BLaER1 treated with 17β-estradiol and CSF1 and Interleukin-3, amounts not matched to agents 10 nM and 100 nM (cell line): ENCODE measurements around the gene OARD1.

Experiments used
- H3K27ac ChIP-seq, 11 experiments: shearing (Covaris generic); formaldehyde crosslinking; 2 replicates each; pipeline ENCODE4 v1.8.1; 2022
- H3K27me3 ChIP-seq, 11 experiments: shearing (Covaris generic); formaldehyde crosslinking; 2 replicates each; pipeline ENCODE4 v1.8.1; 2022
- H3K36me3 ChIP-seq, 11 experiments: shearing (Covaris generic); formaldehyde crosslinking; 2 replicates each; pipeline ENCODE4 v1.8.1; 2022
- H3K4me1 ChIP-seq, 10 experiments: shearing (Covaris generic); formaldehyde crosslinking; 2 replicates each; pipeline ENCODE4 v1.8.1; 2022
- H3K4me2 ChIP-seq, 11 experiments: shearing (Covaris generic); formaldehyde crosslinking; 2 replicates each; pipeline ENCODE4 v1.8.1; 2022
- H3K4me3 ChIP-seq, 10 experiments: shearing (Covaris generic); formaldehyde crosslinking; 2 replicates each; pipeline ENCODE4 v1.8.1; 2022
- H3K9ac ChIP-seq, 11 experiments: shearing (Covaris generic); formaldehyde crosslinking; 2 replicates each; pipeline ENCODE4 v1.8.1; 2022
- H3K9me3 ChIP-seq, 11 experiments: shearing (Covaris generic); formaldehyde crosslinking; replicated peaks in 1 of 11; 2 replicates each; pipeline ENCODE4 v1.8.1; 2022
- H4K20me1 ChIP-seq, 11 experiments: shearing (Covaris generic); formaldehyde crosslinking; 2 replicates each; pipeline ENCODE4 v1.8.1; 2022
- Cebpa-rat ChIP-seq, 11 experiments: shearing (Covaris generic); IDR thresholded peaks; 2 replicates each; pipeline ENCODE4 v1.8.1; 2022

Gene OARD1

DNA sequence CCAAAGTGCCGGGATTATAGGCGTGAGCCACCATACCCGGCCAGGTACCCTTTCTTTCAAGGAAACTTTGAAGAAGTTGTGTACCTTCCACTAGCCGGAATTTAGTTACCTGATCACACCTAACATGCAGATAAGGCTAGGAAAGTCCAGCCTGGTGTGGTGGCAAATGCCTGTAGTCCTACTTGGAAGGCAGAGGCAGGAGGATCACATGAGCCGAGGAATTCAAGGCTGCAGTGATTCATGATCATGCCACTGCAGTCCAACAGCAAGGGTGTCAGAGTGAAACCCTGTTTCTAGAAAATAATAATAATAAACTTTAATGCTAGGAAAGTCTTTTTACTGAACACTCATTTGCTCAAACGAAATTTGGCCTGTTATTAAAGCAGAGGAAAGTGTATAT is 21.6 kb upstream of the OARD1 start:
- H3K36me3 ChIP-seq = peaks cover 97 to 100% (median 100%) of the 10 kb centered on the region in 11 experiments
- H3K27ac ChIP-seq = no peak overlapping the region

DNA sequence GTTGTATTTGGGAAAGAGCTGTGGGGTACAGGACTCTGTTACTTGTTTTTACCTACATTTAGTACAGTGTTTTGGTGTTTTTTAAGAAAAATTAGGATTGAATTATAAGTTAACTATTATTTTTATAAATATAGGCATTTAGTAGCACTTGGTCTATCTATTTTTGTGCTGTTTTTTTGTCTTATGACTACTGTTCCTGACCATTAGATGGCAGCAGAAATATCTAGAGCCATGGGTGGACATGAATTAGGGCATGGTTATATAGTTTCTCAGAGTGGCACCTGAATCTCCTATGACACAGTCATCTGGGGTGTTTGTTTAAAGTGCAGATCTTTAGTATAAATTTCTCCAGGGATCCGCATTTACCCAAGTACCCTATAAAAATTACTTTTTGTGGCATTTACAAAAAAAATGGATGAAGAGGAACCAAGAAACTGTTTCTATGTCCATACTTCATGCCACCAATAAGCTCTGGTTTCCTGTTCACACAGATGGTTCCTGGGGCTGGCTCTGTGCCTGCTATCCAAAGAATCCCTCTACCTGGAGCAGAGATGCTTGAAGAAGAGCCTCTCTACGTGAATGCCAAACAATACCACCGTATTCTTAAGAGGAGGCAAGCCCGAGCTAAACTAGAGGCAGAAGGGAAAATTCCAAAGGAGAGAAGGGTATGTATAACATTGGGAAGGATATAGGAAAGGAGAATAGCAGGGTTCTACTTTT is 20.4 kb upstream of the OARD1 start:
- Histone ChIP-seq H3K27ac (no peak overlapping the region), H3K9me3 (no peaks in the 10 kb centered on the region), H3K4me2 (no peak overlapping the region), H3K9ac (no peak overlapping the region), H3K27me3 (no peaks in the 10 kb centered on the region), H3K4me3 (no peak overlapping the region), H3K4me1 (no peaks in the 10 kb centered on the region), H3K36me3 (peaks cover 97 to 100% (median 100%) of the 10 kb centered on the region in 11 experiments), H4K20me1 (peaks cover 5 to 100% (median 59%) of the 10 kb centered on the region in 11 experiments; a peak in 19 of 22 replicates)
- no peak for TF ChIP-seq Cebpa-rat (IDR thresholded peaks at IDR 0.05)

More for the DNA sequence above, 21.6 kb upstream of the OARD1 start:
- no peak for TF ChIP-seq Cebpa-rat (IDR thresholded peaks at IDR 0.05)
- Histone ChIP-seq H3K9ac (no peak overlapping the region), H3K4me1 (peaks cover 0 to 4% (median 0%) of the 10 kb centered on the region in 10 experiments; a peak in 2 of 20 replicates), H3K4me2 (no peak overlapping the region), H4K20me1 (peaks cover 9 to 100% (median 57%) of the 10 kb centered on the region in 11 experiments; a peak in 19 of 22 replicates), H3K4me3 (no peak overlapping the region), H3K27me3 (no peaks in the 10 kb centered on the region), H3K9me3 (no peaks in the 10 kb centered on the region)

DNA sequence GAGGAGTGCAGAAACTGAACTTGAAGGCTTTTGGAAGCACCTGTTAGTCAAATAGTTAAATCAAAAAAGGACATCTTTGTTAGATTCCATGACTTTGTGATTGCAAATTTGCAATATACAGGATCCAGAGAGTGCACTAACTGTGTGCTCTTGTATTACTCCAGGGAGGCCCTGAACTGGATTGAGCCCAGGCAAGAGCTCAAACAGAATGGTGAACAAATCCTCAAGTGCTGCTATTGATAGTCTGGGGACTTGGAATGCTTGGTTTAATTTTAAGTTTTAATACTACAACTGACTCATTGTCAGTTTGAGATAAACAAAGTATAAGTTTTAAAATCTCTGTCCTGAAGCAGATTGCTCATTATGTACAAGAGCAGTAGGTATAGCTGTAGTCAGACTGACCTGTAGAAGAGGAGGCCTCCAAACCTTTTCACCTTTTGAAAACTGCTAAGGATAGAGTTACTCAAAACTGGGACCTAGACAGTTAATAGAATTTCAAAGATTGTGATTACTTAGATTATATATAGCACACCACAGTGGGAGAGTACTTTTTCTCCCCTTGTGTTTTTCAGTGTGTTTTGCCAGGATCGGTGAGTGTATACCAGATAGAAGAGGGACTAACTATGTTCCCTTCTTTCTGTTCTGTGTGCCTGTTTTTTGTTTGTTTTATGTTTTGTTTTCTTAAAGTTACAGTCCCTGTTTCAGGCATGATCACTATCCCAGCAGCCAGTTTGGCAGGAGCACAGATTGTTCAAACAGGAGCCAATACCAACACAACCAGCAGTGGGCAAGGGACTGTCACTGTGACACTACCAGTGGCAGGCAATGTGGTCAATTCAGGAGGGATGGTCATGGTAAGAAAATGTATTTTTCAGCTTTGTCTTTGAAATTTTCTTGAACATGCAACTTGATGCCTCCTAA is 18.9 kb upstream of the OARD1 start:
- peak overlapping the region in 2 of 11 experiments; percentile 6 to 50; a peak in 1 of 22 replicates for H3K9ac ChIP-seq
- no peaks in the 10 kb centered on the region for H3K9me3 ChIP-seq
- no peaks in the 10 kb centered on the region for H3K4me1 ChIP-seq
- H3K4me3 ChIP-seq = no peak overlapping the region
- H4K20me1 ChIP-seq = peaks cover 4 to 97% (median 64%) of the 10 kb centered on the region in 11 experiments; a peak in 20 of 22 replicates
- H3K4me2 ChIP-seq = no peak overlapping the region
- no peaks in the 10 kb centered on the region for H3K27me3 ChIP-seq
- no peak for TF ChIP-seq Cebpa-rat (IDR thresholded peaks at IDR 0.05)
- peaks cover 96 to 100% (median 98%) of the 10 kb centered on the region in 11 experiments for H3K36me3 ChIP-seq
- H3K27ac ChIP-seq = no peak overlapping the region

DNA sequence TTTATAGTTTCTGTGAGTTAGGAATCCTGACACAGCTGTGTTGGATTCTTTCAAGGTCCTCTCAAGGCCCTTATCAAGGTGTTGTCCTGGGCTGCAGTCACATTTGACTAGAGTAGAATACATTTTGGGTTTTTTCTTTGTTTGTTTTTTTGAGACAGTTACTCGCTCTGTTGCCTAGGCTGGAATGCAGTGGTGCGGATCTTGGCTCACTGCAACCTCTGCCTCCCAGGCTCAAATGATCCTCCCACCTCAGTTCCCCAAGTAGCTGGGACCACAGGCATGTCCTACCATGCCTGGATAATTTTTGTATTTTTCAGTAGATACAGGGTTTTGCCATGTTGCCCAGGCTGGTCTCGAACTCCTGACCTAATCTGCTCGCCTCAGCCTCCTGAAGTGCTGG is 16.3 kb upstream of the OARD1 start:
- no peak overlapping the region for H3K4me3 ChIP-seq
- H3K4me2 ChIP-seq = no peak overlapping the region
- peaks cover 2 to 97% (median 84%) of the 10 kb centered on the region in 11 experiments; a peak in 21 of 22 replicates for H4K20me1 ChIP-seq
- no peaks in the 10 kb centered on the region for H3K27me3 ChIP-seq
- no peak for TF ChIP-seq Cebpa-rat (IDR thresholded peaks at IDR 0.05)
- H3K36me3 ChIP-seq = peaks cover 96 to 100% (median 98%) of the 10 kb centered on the region in 11 experiments
- H3K27ac ChIP-seq = no peak overlapping the region
- H3K4me1 ChIP-seq = no peaks in the 10 kb centered on the region
- no peak overlapping the region for H3K9ac ChIP-seq
- H3K9me3 ChIP-seq = no peaks in the 10 kb centered on the region

DNA sequence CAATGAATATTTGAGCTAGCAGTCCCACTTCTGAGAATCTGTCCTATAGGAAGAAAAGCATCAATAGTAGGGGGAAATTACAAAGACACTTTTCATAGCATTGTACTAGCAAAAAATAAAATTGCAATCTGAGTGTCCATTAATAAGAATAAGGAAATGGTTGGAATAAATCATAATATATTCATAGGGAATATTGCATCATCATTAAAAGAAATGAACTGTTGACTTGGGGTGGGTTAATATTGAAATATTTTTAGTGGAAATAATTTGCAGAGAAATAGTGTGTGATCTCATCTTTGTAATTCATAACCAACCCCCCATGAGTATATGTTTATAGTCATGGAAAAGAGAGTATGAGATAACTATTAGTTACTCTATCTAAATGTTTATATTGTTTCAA is 13.0 kb upstream of the OARD1 start:
- TF ChIP-seq Cebpa-rat (IDR thresholded peaks at IDR 0.05) = no peak
- no peak overlapping the region for H3K27ac ChIP-seq
- H3K36me3 ChIP-seq = peaks cover 91 to 100% (median 98%) of the 10 kb centered on the region in 11 experiments
- H3K4me2 ChIP-seq = no peak overlapping the region
- peaks cover 1 to 7% (median 7%) of the 10 kb centered on the region in 10 experiments for H3K4me1 ChIP-seq
- no peak overlapping the region for H3K4me3 ChIP-seq
- no peaks in the 10 kb centered on the region for H3K27me3 ChIP-seq
- H3K9ac ChIP-seq = no peak overlapping the region
- H3K9me3 ChIP-seq = no peaks in the 10 kb centered on the region
- peaks cover 20 to 97% (median 90%) of the 10 kb centered on the region in 11 experiments; a peak in 20 of 22 replicates for H4K20me1 ChIP-seq

DNA sequence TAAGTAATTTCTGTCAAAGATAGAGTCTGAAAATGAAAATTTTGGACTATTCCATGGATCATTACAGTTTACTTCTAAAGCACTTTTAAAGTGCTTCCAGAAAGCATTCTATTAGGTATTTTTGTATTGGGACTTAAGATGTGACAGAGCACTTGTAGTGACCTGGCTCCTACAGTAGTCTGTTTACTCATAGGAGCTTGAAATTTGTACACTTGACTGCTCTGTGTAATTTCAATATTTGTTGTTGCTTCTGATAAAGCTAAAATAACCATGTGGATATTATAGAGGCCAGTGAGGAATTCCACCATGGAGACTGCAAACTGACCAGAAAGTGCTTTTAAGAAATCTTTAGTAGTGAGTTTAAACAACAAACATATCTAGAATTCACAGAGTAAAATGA is 10.9 kb upstream of the OARD1 start:
- Histone ChIP-seq H3K27me3 (no peaks in the 10 kb centered on the region), H3K36me3 (peaks cover 90 to 100% (median 97%) of the 10 kb centered on the region in 11 experiments), H3K4me1 (peaks cover 19 to 28% (median 27%) of the 10 kb centered on the region in 10 experiments), H3K27ac (no peak overlapping the region), H4K20me1 (peaks cover 24 to 97% (median 90%) of the 10 kb centered on the region in 11 experiments; a peak in 20 of 22 replicates), H3K9me3 (no peaks in the 10 kb centered on the region), H3K4me2 (no peak overlapping the region), H3K9ac (no peak overlapping the region), H3K4me3 (no peak overlapping the region)
- no peak for TF ChIP-seq Cebpa-rat (IDR thresholded peaks at IDR 0.05)

DNA sequence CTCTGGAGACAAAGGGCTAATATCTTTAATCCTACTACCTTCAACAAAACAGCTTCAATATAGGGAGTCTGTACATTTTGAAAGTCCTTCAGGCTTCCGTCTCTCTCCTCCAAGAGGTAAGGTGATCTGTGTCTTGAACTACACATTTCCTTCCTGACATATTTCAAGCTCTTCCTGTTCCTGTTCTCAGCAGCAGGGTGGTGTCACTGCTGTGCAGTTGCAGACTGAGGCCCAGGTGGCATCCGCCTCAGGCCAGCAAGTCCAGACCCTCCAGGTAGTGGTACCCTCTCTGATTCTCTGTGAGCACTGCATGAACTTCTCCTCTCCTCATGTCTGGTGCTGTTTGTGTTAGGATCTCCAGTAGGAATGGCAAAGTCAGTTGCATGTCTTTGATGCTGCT is 8.5 kb upstream of the OARD1 start:
- peak overlapping the region in 8 of 11 experiments; percentile 27 to 65 (median 42); a peak in 10 of 22 replicates for H3K4me2 ChIP-seq
- H3K9ac ChIP-seq = no peak overlapping the region
- H3K27me3 ChIP-seq = no peaks in the 10 kb centered on the region
- H4K20me1 ChIP-seq = peaks cover 41 to 100% (median 95%) of the 10 kb centered on the region in 11 experiments; a peak in 21 of 22 replicates
- H3K9me3 ChIP-seq = no peaks in the 10 kb centered on the region
- H3K36me3 ChIP-seq = peaks cover 67 to 100% (median 87%) of the 10 kb centered on the region in 11 experiments
- no peak for TF ChIP-seq Cebpa-rat (IDR thresholded peaks at IDR 0.05)
- H3K4me3 ChIP-seq = no peak overlapping the region
- H3K27ac ChIP-seq = no peak overlapping the region
- peaks cover 30 to 53% (median 47%) of the 10 kb centered on the region in 10 experiments for H3K4me1 ChIP-seq

DNA sequence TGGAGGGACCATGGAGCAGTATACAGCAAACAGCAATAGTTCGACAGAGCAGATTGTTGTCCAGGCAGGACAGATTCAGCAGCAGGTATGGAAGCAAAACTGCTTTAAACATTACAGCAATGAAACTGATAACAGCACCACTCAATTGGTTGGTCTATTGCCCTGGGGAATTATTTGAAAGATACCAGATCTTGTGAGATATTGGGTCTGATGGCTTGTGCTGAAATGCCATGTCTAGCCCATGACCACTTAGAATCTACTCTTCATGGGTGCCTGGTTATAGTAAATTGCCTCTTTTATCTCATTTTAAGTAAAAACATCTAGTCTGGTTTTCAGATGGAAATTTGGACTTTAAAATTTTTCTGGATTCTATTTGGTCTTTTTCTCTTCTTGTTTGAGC is 6.9 kb upstream of the OARD1 start:
- Histone ChIP-seq H3K4me3 (no peak overlapping the region), H3K4me1 (peaks cover 45 to 68% (median 63%) of the 10 kb centered on the region in 10 experiments), H3K9ac (no peak overlapping the region), H3K4me2 (peak overlapping the region in 8 of 11 experiments; percentile 28 to 65 (median 45); a peak in 15 of 22 replicates), H3K27ac (no peak overlapping the region), H3K27me3 (no peaks in the 10 kb centered on the region), H3K9me3 (no peaks in the 10 kb centered on the region), H4K20me1 (peaks cover 53 to 100% (median 99%) of the 10 kb centered on the region in 11 experiments; a peak in 21 of 22 replicates), H3K36me3 (peaks cover 52 to 96% (median 79%) of the 10 kb centered on the region in 11 experiments)
- no peak for TF ChIP-seq Cebpa-rat (IDR thresholded peaks at IDR 0.05)

DNA sequence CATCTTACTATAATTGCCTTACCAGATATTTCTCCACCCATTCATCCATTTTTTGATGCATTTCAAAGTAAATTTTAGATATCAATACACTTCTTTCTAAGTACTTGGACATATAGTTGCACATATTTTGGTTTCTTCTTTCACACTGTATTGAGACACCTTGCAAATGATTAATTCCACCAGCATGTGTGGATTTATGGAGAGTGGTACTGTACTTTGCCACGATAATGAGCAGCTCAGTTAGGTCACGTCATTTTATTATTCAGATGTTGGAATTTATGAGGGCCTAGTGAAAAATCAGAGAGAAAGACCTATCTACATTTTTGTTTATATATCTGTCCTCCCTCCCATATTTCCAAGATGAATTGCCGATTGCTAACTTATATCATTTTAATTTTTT is 5.9 kb upstream of the OARD1 start:
- no peak for TF ChIP-seq Cebpa-rat (IDR thresholded peaks at IDR 0.05)
- H3K27ac ChIP-seq = no peak overlapping the region
- H4K20me1 ChIP-seq = peaks cover 54 to 100% (median 95%) of the 10 kb centered on the region in 11 experiments; a peak in 21 of 22 replicates
- H3K4me1 ChIP-seq = peaks cover 46 to 70% (median 64%) of the 10 kb centered on the region in 10 experiments
- no peak overlapping the region for H3K9ac ChIP-seq
- H3K9me3 ChIP-seq = no peaks in the 10 kb centered on the region
- H3K4me2 ChIP-seq = peak overlapping the region in 5 of 11 experiments; percentile 11 to 51 (median 39); a peak in 7 of 22 replicates
- H3K4me3 ChIP-seq = no peak overlapping the region
- peaks cover 42 to 86% (median 69%) of the 10 kb centered on the region in 11 experiments for H3K36me3 ChIP-seq
- no peaks in the 10 kb centered on the region for H3K27me3 ChIP-seq
